ENCODE results near the gene ATP8A2.

Gene ATP8A2

DNA sequence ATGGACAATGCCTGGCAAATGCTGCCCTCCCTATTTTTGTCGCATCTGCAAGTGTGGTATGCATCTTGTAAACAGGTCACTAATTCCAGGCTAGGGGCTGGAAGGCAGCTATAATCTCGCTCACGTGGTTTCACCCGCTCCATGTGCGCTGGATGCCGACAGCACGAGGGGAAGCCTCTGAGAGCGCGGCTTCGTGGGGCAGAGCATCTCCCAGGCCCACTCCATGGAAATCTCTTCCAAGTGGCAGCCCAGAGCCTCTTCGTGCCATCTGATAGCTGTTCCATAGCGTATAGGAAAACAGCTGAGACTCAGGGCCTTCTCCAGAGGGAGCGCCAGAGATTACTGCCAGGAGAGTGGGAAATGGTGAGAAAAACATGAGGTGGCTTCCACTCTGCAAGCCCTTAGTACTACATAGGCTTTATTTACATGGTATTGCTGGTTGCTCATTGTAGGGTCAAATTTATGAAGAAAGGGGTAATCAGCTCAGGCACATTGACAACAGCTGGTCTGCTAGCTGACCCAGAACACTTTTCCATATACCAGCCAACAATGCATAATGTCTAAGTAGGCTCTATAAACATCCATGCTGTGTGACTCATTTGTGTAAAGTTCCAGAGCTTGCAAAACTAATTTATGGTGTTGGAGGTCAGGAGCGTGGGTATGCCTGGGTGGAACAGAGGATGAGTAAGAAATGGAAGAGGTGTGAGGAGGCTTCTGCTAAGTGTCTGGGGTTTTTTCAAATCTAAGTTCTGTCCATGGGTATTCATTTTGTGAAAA is 514.9 kb downstream of the ATP8A2 start:
- peak; percentile 41 for DNase-seq (ENCODE audit: low spot score)

DNA sequence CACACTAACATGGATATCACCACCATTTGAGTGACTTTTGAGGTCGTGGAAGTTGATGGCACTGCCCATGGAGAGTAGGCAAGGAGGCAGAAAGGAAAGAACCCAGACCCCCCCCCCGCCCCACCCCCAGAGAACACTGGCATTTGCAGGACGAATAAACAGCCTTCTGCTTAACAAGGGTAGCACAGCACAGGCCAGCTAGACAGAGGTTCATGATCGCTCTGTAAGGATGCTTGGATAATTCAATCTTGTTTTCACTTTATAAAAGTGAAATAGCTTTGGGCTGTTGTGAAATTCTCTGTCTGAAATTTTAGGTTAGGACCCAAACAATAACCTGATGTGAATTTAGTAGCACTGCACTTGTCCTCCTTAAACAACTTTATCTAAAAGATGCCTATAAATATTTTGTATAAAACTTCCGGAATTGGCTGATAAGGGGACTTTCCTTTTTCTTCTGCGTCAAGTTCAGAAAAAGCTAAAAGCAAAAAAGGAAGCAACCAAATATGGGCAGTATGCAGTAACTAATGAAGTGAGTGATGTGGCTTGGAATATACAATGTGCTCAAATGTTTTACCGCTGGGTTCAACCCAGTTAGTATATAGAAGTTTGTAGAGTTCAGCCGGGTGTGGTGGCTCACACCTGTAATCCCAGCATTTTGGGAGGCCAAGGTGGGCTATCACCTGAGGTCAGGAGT is 516.3 kb downstream of the ATP8A2 start:
- no peak for DNase-seq (ENCODE audit: low spot score)

DNA sequence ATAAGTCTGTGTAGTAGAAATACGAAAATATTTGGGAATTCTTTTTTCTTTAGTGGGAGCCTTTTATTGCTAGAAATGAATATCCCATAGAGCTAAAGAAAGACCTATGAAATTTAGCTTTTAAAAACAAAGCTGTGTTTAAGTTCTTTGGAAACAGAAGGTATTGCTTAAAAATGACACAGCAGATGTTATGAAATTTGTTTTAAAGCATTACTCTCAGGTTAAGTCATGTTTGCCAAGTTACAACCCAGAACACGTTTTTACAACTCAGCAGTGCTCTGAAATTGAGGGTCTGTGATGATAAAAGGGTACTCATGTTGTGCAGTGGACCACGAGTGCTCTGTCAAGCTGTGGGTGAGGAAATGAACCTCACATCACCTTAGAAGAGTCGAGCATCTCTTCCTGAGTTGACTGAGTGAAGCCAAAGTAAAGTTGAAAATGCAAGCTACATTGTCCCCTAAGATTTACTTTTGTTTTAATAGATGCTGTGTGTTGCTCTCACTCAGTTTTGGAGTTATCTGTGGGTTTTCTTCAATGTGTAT is 519.0 kb downstream of the ATP8A2 start:
- no peak for DNase-seq (ENCODE audit: low spot score)

DNA sequence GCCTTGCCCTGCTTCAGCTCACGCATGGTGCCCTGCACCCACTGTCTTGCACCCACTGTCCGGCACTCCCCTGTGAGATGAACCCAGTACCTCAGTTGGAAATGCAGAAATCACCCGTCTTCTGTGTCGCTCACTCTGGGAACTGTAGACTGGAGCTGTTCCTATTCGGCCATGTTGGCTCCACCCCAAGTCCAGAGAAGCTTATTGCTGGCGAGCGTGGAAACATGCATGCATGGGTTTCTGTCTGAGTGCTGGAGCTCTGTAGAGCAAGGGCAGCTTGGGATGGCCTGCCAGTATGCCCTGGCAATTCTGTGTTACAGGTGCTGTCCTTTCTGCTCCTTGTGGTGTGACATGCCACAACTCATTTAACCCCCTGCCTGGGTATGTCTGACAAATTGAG is 527.2 kb downstream of the ATP8A2 start:
- no peak for DNase-seq (ENCODE audit: low spot score)

DNA sequence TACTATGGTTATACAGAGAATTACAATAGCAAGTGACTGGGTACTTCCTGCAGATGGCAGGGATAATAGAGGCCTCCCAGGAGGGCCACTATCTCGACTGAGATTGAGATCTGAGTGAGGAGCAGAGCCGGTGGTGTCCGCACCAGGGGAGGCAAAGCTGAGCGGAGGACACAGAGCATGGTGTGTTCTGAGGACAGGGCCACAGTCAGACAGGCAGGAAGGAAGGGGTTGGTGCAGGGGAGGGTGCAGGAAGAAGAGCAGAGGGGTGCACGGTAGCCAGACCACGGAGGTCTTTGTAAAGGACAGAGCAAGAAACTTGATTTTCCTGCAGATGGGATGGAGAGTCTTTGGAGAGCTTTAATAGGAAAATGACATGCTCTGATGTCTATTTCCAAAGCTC is 527.7 kb downstream of the ATP8A2 start:
- no peak for DNase-seq (ENCODE audit: low spot score)

DNA sequence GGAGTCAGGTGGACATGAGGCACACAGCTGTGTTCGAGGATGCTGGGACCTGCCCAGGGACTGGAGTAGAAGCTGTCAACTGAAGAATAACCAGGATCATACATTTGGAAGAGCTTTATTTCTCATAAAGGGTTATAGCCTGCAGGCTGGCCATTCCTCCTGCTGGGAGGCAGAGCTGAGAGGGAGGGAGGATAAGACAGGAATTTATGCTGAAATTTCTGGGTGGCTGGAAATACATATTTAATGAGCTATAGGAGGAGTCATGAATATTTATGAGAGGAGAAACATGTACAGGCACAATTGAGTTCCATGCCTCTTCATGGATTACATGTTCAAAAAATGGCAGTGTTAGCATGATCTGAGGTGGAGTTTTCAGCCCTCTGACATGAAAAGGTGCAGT is 528.2 kb downstream of the ATP8A2 start:
- no peak for DNase-seq (ENCODE audit: low spot score)

DNA sequence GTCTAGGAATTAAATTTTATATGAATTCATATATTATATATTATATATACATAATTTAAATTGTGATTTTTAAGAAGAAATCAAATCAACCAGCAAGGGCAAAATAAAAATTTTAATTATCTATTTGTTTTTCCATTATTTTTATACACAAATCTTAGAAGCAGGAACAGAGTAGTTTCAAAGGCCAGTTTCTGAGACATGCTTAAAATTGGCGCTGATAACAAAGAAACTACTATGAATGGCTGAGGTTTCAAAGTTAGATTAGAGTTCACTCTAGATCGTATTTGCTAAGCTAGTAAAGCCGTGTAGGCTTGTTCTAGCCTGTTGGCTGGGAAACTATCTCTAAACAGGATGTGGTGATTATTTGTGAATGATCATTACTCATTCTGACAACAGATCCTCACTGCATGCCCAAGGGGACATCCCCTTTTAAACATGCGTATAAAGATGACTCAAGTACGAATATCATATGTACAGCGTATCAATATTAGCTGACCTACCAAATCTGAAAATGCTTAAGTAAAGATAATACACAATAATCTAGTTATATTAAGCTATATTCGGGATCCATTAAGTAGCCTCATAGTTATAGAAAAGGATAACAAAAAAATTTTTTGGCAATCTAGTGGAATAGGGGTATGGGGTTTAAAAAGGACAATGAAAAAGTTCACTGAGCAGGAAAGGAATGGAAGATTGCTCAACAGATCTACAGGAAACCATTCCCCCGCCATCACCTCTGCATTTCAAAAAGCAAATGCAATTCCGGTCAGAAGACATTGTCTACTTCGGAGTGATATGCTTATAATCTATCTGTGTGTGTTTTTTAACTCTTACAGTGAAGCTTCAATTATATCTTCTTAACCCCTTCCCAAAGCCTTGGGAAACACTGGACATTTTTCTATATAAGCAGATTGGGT is 529.9 kb downstream of the ATP8A2 start:
- DNase-seq (ENCODE audit: low spot score): peak; percentile 68

DNA sequence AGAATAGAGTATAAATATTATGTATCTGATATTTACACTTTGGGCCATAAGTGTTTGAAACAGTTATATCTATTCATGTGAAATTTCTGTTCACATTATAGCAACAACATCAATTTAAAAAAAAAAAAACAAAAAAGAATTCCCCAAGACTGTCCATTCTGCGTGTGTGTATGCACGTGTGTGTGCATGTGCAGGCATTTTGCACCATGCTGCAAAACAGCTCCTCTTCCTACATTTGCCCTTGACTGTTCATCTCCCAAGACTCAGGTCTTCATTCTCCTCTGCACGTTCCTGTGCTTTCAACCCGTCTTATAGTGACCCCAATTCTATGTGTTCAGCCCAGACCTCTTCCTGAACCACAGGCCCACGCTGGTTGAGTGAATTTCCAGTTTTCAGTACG is 530.7 kb downstream of the ATP8A2 start:
- DNase-seq (ENCODE audit: low spot score): no peak

DNA sequence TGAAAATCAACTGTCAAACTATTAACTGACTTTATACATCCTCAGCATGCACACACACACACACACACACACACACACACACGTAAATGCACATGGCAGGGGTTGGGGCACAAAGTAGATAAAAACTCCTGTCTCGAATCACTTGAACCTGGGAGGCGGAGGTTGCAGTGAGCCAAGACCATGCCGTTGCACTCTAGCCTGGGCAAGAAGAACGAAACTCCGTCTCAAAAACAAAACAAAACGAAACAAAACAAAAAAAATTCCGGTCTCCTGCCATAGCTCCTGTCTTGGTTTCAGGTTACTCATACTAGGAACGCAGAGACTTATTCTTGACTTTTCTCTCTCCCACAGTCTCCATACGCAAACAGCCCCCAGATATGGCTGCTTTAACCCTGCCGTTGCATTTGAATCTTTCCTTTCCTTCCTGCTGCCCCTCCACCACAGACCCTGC is 531.1 kb downstream of the ATP8A2 start:
- no peak for DNase-seq (ENCODE audit: low spot score)

DNA sequence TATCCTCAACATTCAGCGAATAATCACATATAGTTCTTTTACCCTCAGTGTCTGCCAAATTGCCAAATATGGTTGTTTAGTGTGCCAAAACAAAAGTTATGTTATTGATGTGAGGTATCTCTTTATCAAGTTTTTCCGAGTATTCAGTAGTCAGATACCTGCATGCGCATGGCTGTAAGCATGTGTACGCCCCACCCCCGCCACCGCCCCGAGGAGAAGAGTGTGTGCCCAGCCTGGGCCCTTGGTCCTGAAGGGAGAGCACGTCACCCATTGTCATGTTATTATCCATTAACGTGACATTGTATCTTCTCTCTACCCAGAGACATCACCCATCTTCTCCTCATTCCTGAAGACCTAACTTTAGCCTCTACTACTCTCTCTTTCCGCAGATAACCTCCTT is 533.1 kb downstream of the ATP8A2 start:
- no peak for DNase-seq (ENCODE audit: low spot score)

DNA sequence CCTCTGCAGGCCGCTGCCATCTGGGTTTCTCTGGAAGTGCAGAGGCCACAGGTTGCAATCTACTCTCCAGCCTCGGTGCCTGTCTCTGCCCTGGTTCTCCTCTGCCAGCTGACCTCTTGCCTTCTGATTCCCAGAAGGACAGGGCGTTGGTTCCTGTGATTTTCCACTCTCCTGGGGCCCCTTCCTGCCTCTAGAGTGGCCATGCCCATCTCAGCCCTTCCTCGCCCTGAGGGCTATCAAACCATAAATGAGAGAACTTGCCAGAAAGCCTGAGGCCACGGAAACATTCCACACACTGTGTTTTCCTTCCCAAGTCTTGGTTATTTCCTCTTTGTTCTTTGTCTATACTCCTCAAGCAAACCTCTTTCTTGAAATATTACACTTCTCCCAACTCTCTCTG is 533.8 kb downstream of the ATP8A2 start:
- no peak for DNase-seq (ENCODE audit: low spot score)

DNA sequence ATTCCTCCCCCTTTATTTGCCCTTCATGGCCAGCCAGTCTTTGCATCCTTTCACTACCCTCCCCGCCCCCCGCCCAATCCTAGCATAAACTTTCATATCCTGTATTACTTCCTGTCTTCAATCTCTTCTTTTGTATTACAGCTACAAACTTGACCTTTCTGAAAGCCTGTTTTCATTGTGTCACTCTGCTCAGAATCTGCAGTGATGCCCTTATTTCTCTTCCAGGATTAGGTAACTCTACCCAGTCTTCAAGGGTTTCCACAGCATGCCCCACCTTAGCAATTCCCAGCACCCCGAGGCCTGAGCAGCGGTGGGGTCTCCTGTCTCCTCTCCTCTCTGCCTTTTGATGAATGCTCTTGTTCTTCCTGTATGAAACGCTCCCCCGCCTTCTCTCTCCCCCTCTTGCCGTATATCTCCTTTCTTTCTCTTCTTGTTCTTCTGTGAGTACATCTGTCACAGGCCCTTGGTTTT is 534.5 kb downstream of the ATP8A2 start:
- no peak for DNase-seq (ENCODE audit: low spot score)

DNA sequence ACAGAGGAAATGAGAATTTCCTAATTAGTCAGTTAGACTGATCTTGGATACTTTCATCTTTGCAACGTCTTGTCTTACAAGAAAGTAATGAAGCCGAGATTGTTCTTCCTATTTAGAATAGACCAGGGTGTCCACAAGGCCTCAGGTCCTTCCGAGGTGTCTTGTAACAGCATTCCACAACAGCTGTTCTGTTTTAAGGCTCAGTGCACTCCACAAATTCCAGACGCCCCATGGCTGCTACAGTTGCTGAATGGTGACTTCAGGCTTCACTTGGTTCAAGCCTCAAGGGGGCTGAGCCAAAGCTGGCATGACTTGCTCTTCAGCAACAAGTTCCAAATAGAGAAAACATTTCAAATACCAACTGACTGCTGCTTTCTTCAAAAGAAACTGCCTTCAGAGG is 536.6 kb downstream of the ATP8A2 start:
- DNase-seq (ENCODE audit: low spot score): no peak

DNA sequence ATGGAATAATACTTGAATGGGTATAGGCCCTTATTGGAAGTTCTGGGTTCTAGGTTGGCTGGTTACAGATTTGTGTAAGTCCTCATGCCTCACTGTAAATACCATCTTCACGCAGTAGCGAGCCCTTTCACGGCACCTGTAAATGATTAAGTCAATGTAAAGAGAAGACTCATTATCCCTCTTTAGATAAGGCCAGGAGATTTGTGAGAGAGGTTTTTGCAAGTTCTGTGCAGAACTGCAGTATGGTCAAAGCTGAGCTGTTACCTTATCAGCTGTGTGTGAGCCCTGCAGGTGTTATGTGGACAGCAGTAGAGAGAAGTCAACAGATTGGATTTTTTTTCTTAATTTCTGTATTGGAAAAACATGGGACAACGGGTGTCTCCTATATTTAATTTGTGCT is 538.5 kb downstream of the ATP8A2 start:
- DNase-seq (ENCODE audit: low spot score): no peak

DNA sequence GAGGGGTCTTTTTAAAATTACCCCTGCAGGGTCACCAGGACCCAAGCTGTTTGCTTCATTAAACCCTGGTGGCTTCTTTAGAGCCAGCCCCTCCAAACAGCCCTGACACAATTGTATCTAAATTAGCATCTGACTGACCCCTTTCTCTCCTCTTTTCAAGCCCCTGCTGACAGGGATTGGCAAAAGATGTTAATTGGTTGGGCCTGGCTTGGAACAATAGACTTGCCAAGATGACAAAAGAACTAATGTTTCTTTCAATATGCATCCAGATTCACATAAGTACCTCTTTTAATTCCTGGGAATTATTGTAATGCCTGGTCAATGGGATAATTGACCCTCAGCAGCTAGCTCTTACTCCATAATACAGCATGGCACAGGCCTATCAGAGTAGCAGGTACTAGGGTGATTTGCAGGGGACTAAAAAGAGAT is 539.2 kb downstream of the ATP8A2 start:
- no peak for DNase-seq (ENCODE audit: low spot score)

DNA sequence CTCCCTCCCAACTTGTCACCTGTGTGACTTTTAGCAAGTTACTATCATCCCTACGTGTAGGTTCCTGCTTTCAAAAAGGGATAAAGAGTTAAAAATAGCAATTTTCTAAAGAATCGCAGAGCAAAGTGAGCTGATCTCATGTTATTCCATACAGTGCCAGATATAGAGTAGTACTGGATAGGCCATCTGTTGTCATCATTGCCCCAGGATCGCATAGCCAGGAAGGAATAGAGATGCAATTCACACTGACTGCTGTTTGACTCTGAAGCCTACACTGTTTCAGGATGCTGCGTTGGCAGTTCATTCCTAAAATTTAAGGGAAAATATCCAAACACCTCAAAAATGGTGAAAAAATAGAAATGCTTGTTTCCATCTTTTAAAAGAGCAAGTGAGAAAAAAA is 541.2 kb downstream of the ATP8A2 start:
- no peak for DNase-seq (ENCODE audit: low spot score)

DNA sequence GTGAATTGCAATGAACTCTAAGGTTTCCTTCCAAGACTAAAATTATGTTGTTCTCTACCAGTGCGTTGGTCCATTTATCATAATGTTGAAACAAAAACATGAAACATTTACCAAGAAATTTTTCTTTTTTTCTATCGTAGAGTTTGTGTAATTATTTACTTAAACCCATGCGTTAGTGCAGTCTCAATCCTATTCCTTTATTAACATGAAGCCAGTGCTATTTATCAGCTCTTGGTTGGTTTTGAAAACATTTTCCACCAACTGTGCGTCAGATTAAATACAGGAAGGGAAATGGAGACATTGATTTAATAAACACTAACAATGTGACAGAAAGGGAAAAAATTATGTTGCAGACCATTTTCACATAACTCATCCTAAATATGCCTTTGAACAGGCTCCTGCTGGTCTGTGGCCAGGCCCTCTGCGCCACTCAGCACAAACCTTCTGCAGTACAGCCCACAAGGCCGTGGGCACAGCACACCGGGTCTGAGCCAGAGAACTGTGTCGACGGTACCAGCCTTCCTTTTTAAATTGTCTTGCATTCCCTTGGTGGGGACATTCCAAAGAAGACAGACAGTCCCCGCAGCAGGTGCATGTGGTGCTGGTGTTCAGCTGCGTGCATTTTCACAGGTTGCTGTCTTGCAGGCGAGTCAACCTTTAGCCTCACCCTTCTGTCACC is 544.2 kb downstream of the ATP8A2 start:
- DNase-seq (ENCODE audit: low spot score): no peak

DNA sequence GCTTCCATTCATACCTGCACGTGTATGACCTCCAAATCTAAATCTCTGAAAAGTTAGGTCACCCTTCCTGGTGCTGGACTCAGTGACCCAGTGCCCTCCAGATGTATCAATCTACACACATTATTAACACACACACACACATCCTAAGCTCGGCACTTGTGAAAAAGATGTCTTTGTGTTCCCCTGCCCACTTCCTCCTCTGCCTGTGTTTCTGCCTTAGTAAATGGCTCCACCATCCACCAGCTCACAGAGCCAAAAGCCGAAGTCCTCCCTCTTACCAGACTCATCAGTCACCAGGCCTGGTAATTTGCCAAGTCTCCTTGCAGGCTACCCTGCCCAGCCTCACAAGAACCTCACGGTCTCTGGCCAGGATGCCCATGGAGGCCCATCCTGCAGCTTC is 548.5 kb downstream of the ATP8A2 start:
- DNase-seq (ENCODE audit: low spot score): no peak

DNA sequence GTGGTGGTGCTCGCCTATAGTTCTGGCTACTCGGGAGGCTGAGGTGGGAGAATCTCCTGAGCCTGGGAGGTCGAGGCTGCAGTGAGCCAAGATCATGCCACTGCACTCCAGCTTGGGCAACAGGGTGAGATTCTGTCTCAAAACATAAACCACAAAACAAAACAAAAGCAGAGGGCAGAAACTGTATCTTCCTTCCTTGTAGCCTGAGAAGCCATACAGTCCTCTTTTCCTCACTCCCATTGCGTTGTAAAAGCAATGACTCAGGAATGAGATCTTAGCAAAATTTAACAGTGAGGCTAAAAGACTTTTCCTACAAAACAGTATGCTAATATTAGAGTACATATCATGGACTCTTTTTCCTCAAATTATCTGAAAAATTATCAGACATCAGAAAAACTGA is 549.2 kb downstream of the ATP8A2 start:
- no peak for DNase-seq (ENCODE audit: low spot score)

DNA sequence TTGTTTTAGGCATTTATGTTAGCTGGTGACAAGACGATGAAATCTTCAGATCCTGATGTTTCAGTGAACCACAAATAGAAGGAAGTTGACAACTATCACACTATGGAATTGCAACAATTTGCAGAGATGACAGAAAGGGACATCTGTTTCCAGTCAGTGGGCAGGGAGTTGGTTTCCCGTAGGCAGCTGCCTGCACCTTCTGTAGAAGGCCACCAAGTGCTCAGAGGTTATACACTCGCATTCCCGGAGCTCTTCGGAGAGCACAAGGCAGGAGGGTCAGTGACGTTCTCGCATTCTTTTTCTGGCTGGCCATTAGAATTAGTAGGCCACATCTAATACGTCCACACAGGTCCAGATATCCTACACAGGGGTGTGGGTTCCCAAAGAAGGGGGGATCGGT is 550.6 kb downstream of the ATP8A2 start:
- DNase-seq (ENCODE audit: low spot score): no peak

DNA sequence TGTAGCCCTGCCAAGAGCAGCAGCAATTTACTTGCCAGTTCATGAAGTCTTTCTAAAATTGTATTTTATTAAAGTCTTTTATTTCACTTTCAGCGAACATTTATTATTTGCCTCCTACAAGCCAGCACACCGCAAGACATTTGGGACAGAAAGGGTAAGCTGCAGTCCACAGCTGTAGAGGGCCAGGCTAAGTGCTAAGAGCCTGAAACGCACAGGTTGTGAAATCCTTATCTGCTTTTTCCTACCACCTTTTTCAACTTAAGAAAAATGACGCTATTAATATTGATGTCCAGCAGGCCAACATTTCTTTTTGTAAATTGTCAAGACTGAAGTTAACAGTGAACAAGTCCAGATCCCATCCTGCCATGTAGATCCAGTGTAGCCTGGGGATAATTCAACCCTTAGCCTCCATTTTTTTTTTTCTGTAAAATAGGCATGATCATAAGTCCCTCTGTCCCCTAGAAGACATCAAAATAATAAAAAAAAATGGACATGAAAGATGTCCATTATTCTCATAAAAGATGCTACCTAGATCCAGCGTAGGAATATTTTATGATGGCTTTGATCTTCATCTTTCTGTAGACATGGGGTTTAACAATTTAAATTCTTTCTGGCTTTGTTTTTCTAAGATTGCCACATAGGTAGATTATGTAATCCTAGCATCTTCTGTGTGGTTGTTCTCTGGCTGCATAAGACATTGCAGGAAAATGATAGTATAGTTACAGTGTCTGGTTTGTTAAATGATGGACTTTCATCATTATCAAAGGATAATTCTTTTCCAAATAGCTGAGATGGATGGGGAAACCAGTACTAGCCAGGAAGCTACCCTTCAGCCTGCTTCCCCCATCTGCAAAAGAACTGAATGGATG is 551.7 kb downstream of the ATP8A2 start:
- DNase-seq (ENCODE audit: low spot score): no peak

Measured in SW480 (cell line).